RCC 7860 (cell line): ENCODE results near the gene TTLL11.
"Not testable (repeated sequence)": the region's sequence is repeated elsewhere in the genome, so short reads cannot be mapped to it uniquely, and the experiment has no call there.

ENCODE experiments used
- DNase-seq: peaks from one replicate; pipeline ENCODE4 v3.0.0-alpha.2; 2015; ENCODE audit warnings: low spot score
- FAIRE-seq: peaks from 2 replicates; lab custom pipeline; 2012; peaks lifted over from hg19 to GRCh38; lab: Jason Lieb, UNC

The TTLL11 gene

DNA sequence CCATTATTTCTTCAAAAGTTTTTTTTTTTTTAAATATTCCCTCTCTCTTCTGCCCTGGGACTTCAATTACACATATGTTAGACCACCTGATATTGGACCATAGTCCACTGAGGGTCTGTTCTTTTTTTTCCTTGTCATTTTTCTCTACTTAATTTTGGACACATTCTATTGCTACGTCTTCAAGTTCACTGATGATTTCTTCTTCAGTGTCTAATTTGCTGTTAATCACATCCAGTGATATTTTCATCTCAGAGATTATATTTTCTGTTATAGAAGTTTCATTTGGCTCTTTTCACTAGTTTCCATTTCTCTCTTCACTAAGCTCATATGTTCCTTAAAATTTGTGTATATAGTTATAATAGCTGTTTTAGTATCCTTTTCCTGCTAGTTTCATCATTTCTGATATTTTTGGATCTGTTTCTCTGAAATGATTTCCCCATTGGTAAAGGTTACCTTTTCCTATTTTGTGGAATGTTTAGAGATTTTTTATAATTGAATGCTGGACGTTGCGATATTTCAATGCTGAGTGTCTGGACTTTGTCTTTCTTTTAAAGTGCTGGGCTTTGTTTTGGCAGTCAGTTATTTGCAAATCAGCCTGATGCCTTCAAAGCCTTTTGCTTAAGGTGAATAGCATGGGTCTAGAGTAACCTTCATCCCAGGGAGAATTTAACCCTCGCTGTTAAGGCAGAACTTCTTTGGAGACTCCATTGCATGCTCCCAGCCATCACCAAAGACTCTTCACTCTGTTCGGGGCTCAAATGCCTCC, 111.8 kb downstream of the TTLL11 start:
- FAIRE-seq = no peak

GRCh38 chr9:121980665-121981064, 112.4 kb downstream of the TTLL11 start:
- FAIRE-seq, DNase-seq: not testable (repeated sequence)

More for the DNA sequence above, 111.8 kb downstream of the TTLL11 start:
- DNase-seq = no peak

- FAIRE-seq = no peak
These were observed 113.4 kb downstream of the TTLL11 start for GRCh38 chr9:121979736-121980135.

DNA sequence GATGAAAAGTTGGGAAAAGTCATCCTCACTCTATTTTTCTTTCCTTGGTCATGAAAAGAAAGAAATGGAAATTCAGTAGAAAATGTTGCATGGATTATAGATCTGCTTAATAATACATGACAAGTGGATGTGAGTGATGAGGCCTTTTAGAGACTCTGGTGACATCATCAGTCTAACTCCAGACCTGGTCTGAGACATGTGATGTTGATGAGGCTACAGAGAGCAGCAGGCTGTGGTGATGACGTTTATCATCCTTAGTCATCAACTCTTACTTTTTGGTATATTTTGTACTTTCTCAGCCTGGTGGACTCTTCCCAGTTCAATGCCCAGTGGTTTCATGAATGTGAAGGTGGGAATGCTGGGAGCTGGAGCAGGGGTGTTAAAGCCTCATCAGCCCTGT, 116.4 kb downstream of the TTLL11 start:
- DNase-seq = peak; percentile 58
- FAIRE-seq = no peak

More at GRCh38 chr9:121979736-121980135, 113.4 kb downstream of the TTLL11 start:
- DNase-seq = no peak

DNA sequence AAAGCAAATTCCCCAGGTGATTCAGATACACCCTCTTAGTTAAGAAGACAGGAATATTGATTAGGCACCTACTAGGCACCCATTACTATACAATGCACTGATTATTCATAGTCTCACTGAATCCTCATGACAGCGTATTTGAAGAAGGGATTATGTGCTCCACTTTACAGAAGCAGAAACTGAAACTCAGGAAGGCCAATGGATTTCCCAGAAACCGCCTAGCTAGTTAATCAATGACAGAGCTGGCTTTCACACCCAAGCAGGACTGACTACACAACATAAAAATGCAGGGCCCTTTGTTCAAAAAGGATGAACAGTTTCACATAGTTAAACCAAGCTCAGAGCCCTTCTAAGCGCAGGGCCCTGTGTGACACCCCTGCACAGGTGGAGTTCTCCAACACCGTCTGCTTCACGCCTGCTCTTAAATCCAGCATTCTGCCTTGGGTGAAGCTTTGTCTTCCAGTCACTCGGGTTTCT, 117.3 kb downstream of the TTLL11 start:
- DNase-seq = peak; percentile 93
- FAIRE-seq = peak; percentile 93

DNA sequence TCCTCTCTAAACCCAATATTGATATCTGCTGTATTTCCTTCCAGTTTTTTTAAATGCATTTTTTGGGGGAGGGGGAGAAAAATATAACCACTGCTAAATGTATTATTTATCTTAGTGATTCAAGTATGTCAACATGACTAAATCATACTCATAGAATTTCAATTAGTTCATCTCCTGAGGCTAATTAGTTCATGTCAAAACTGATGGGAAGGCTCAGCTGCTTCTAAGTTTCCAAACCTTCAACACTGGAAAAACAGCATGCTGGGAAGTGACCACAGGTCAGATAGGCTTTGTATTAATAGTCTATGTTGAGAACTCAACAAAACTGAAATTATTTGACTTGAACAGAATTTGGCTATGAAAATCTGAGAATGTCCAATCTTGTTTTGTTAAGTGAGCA, 118.7 kb downstream of the TTLL11 start:
- no peak for FAIRE-seq
- DNase-seq = no peak

DNA sequence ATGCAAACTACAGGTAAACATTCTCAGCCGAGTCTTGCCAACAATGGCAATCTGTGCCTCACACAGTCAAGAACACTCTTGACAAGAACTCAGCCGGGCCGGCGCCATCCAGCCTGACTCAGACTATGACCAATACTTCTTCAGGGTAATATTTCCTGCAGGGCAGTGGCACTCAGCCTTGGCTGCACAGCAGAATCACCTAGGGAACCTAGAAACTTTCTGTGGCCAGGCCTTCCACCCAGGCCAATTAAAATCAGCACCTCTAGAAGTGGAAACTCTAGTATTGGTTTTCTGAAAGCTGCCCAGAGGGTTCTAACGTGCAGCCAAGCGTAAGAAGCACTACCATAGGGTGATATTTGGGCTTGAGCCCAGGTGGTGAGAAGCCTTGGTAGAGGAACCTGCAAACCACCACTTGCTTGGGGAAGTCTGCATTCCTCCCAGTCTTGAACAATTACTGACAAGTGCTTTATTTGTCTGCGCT, 120.6 kb downstream of the TTLL11 start:
- FAIRE-seq = peak; percentile 97
- peak; percentile 97 for DNase-seq

DNA sequence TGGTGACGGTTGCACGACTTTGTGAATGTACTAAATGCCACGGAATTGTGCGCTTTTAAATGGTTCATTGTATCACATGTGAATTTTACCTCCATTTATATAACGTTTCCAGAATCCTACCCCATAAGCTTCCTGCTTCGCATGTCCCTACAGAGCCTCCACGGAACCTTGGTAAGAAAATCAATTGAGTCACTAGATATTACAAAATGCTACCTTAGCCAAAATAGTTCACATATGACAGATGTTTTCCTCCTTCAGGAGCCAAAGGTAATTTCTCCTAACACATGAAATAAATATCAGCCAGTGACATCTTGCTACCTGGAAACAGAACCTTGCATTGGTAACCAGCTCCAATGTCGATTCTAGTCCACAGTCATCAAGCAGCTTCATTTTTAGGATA, 125.1 kb downstream of the TTLL11 start:
- DNase-seq = no peak
- no peak for FAIRE-seq

DNA sequence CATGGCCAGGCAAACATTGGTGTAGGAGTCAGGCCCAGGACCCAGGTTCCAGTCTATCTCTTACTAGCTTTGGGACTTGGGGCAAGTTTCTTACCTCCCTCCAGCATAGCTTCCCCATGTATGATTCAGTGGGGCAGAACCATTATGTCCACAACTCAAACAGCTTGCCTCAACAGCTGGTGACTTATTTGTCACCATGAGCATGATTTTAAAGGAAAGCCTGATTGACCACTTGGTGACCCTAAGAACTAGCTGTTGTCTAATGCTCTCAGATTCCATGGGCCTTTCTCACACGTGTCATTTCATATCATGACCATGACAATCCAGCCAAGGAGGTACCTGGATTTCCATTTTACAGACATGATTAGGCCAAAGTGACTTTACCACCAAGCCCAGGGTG, 126.4 kb downstream of the TTLL11 start:
- DNase-seq = peak; percentile 21
- FAIRE-seq = no peak

DNA sequence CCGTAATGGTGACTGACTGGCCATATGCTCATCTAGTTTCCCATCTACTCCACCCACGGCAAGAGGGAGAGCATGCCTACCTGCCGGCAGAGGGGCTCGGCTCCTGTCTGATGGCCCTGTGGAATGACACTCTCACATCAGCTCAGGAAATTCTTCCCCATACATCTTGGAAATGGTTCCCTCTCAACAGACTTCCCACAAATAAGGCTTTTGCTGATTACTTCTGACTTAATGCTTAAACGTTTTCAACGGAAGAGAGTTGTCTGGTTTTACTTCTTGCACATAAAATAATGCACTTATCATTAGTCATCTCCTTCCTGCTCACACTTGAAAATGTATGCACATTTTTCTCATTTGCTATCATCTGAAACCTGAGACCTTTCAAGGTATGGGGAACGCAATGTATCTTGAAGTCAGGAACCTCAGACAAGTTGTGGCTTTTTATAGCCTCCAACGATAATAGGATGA, 129.5 kb downstream of the TTLL11 start:
- FAIRE-seq (no peak), DNase-seq (peak; percentile 29)

DNA sequence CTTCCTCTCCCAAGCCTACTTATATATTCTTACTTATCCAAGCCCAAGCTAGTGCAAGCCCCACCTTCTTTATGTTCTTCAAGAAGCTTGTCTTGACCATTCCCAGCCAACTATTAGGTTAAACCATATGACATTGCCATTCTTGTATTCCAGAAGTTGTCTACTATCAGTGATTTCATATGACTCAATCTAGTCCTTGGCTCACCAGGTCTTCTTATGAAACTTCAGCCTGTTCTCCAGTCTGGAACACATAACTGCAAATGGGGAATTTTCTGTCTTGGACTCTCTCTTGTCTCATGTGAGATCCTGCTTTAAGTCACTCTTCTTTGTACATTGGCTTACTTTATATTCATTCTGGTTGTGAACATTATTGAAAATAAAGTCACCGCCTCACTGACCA, 130.7 kb downstream of the TTLL11 start:
- FAIRE-seq (no peak), DNase-seq (no peak)

DNA sequence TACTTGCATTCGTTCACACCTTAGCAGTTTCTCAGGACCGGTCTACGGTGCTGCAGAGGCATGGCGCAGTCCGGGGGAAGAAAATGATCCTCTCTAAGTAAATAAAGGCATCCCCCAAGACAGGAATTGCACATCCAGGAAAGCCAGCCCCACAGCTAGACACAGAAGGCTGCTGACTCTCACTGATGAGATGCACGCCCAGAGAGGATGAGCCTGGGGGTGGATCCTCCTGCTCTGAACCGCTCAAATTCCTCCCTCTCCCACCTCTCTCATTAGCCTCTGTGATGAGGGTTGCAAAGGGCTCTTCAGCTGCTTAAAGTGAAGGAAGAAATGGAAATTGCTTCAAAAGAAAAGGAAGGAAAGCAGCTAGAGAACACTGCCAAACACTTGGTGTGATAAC, 132.4 kb downstream of the TTLL11 start:
- no peak for DNase-seq
- no peak for FAIRE-seq

DNA sequence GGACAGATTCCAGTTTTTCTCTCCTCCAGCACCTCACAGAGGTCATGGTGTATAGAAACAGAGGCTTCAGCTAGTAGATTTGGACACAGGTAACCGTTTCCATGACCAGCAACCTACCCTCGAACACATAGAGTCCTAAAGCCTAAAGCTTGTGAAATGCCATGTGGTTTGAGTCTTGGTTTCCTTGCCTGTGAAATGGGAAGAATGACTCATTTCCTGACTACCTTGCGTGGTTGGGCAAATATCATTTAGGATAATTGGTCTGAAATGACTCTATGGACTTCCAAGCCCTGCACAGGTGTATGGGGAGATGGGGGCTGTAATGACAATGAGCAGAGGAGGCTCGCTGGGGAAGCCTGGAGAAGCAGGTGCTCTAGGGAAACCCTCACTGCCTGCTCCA, 134.6 kb downstream of the TTLL11 start:
- no peak for FAIRE-seq
- DNase-seq = peak; percentile 18

- FAIRE-seq = no peak
- no peak for DNase-seq
These were observed 136.3 kb downstream of the TTLL11 start for GRCh38 chr9:121956808-121957207.

DNA sequence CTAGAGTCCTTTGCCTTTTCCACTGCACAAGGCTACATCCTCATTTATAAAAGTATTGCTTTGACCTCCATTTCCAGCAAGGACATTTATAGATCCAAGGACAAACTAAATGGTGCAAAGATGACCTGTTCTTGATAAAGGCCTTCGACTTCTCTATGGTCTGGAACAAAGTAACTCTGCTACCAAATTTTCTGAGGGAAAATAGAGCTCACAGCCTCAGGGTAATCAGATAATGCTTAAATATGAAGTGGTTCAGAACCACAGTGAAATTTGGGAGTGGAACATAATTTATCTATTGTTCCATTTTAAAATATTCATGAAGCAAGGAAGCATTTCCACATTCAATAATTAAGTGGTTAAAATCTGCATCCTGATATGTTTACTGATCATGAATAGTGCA, 137.5 kb downstream of the TTLL11 start:
- FAIRE-seq (no peak), DNase-seq (no peak)

DNA sequence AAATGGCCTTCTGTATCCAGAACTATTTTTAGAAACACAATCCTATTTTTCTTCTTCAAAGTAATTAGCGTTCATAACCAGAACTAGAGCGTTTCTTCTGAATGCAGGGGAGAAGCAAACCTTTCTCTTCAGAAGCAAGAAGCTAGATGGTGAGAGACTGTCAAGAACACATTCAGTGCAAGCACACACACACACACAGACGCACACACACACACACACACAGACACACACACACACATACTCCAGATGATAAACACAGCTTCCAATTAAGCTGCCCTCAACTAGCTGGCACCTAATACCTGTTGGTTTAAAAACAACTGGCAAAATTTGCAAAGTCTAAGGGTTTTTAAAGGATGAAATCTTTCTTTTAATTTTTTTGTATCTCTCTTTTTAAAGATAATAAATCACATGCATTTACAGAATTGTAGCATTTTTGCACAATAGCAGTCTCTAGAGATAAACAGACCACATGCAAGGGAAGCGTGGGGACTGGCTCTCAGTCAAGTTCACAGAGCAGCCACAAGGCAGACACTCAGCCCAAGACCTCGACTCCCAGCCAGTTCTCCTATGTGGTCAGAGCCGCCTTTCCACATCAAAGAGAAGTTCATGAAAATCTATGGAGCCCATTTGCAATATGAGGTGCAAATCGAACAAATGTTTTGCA, 138.5 kb downstream of the TTLL11 start:
- DNase-seq (no peak), FAIRE-seq (no peak)

DNA sequence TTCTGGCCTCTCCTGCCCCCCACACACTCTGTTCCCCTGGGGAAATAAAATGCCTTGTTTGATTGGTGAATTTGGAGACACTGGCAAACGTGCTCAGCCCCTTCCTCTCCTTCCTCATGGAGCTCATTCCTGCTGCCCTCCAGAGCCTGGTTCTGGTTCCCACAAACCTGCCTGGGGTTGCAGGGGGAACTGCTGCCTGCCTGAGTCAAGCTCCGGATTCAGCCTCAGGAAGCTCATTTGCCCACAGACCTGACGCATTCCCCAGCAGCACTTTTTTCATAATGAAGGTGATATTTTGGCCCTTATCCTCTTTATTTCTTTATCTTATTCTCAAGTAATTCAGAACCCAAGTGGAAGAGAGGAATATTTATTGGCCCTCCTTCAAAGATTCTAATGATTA, 140.5 kb downstream of the TTLL11 start:
- FAIRE-seq (no peak), DNase-seq (no peak)

- no peak for FAIRE-seq
These were observed 142.2 kb downstream of the TTLL11 start for GRCh38 chr9:121950866-121951265.

DNA sequence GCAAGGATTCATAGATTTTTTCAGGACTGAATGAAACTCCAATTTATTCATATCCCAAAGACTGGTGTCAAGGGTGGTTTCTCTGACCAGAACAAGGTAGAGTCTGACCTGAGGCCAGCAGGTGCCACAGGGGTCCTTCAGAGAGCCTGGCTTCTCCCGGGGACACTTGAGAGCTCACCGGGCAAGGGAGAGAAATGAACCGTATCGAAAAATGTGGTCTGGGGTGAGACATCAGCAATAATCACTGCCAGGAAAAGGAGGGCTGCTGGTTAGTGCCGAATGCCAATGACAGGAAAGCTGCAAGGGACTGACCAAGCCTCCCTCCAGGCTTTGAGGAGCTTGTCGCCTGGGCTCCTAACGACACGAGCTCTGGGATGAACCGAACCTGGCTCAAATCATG, 142.7 kb downstream of the TTLL11 start:
- peak; percentile 31 for FAIRE-seq

More at GRCh38 chr9:121950866-121951265, 142.2 kb downstream of the TTLL11 start:
- DNase-seq = no peak

DNA sequence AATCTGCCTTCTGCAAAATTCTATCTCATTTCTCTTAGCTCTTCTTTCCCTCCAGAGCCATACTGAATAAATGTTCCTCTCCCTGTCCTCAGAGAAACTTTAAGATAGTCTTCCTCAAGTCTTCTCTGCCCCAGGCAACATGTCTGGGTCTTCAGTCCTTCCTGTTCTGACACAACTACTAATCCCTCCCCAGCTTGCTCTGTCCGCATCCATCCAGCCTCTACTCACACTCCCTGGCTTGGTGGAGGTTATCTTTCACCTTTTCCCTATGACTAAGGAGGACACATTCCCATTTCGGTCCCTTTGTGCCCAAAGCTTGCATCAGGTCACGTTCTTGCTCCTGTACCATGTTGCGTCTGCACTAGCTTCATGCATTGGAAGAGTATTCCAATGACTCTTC, 143.3 kb downstream of the TTLL11 start:
- no peak for FAIRE-seq
- no peak for DNase-seq

More for the DNA sequence above, 142.7 kb downstream of the TTLL11 start:
- peak; percentile 47 for DNase-seq

- DNase-seq (no peak), FAIRE-seq (no peak)
These were observed 143.7 kb downstream of the TTLL11 start for GRCh38 chr9:121949364-121949763.

DNA sequence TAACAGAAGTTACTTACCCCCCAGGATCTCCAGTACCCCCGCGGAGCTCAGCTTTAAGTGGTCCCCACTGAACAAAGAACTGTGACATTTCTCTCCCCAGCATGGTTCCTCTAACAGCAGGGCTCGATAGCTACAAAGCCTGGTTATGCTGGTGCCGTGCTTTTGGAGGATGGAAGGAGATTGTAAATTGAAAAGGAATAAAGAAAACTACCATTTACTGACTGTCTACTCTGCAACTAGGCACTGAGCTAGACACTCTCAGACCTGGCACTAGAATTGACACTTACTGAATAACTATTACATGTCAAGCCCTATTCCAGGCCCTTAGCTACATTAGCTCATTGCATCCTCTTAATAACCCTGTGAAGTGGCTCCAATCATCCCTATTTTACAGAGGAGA, 145.3 kb downstream of the TTLL11 start:
- DNase-seq (no peak), FAIRE-seq (no peak)
